GM18951 (cell line): Measurements from ENCODE around the gene GPX1.

Experiments used
- POLR2A ChIP-seq: IDR thresholded peaks from 4 replicates; pipeline ENCODE4 v1.6.1; 2011; ENCODE audit warnings: mild to moderate bottlenecking; ENCODE audit not compliant: insufficient read length, insufficient read depth; ENCODE audit errors: extremely low read depth
- in situ Hi-C: fragments of 300-500 bp; cut with MboI; formaldehyde crosslinking; loops from one replicate; pipeline ENCODE4 v1.12.0; 2022; ENCODE audit warnings: low sequenced_read_pairs, mixed read lengths, inconsistent platforms; ENCODE audit not compliant: unreplicated experiment

The GPX1 gene

DNA sequence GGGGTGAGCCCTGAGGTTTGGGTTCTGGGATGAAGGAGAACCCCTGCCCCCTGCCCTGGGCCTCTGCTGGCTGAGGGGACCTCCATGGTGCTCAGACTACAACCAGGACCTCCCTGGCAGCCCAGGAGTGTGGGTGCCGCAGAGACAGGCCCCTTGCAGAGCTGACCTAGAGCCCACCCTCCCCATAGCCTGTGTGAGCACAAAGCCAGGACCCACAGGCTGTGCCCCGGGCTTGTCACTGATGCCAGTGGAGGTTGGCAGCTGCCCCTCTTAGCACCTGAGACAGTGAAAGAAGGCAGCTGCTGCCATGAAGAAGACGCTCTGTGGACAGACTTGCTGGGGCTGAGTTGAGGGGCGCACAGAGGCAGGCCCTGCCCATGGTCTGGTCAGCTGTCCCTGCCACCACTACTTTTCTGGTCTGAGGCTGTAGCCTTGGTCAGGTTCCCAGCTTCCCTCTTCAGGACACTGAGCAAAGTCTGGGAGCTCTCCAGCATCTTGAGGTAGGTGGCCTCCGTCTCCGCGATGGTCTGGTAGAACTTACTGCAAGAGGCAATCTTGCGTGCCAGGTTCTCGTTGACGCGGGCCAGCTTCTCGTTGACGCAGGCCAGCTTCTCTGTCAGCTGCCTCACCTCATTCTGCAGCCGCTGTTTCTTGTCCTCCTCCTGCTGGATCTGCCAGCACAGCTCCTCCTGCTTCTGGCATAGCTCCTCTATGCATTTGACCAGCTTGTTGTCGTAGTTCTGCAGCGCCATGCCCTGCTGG is 41.3 kb downstream of the GPX1 start:
- in situ Hi-C loops, result no loop called here
- TF ChIP-seq POLR2A, result no peak

GRCh38 chr3:49313896-49314688 is 44.1 kb downstream of the GPX1 start:
- TF ChIP-seq POLR2A, result no peak
- in situ Hi-C loops, result no loop called here

DNA sequence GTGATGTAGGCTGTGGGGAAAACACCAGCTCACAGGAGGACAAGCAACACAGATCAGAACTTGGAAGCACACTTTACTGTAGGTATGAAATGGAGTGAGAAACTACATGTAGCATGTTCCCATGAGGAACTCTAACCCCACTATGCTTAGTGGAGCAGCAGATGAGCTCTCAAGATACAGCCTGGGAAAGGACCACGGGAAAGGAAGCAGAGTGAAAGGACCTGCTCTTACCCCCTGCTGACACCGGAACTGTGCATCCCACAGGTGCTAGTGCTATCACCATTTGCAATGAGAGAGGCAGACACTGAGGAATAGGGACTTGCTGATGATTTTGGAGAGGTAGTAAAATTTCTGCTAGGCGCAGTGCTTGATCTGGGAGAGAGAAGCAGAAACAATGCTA is 46.9 kb downstream of the GPX1 start:
- in situ Hi-C loops, result no loop called here
- TF ChIP-seq POLR2A, result no peak

GRCh38 chr3:49310677-49311076 is 47.5 kb downstream of the GPX1 start:
- in situ Hi-C loops, result no loop called here

More at GRCh38 chr3:49310677-49311076, 47.5 kb downstream of the GPX1 start:
- TF ChIP-seq POLR2A, result no peak
